Prostate gland (tissue), 2 donors: ENCODE measurements around the gene ADAMTSL2. TPM values are rescaled to one million over a fixed set of nuclear protein-coding genes. Genes with fewer than 3 reads are reported as not detected.

Experiments used
- DNase-seq: peaks from one replicate; pipeline ENCODE4 v3.0.0-alpha.2; 2019; ENCODE audit warnings: low spot score
- H3K27ac ChIP-seq, 2 donors: fragments of 200-600 bp; sonication (generic); 2 replicates each; pipeline ENCODE4 v1.5.1; 2017 to 2019
- H3K27me3 ChIP-seq: fragments of 200-600 bp; sonication (generic); replicated peaks from 2 replicates; pipeline ENCODE4 v1.5.1; 2019; ENCODE audit not compliant: insufficient read depth
- H3K36me3 ChIP-seq, 2 donors: fragments of 200-600 bp; sonication (generic); 1 replicate in 1 of 2; 2 replicates in 1 of 2; pipeline versions ENCODE4 v1.5.1 to v1.8.1; 2017 to 2019
- H3K4me1 ChIP-seq: fragments of 200-600 bp; sonication (generic); replicated peaks from 2 replicates; pipeline ENCODE4 v1.5.1; 2019
- H3K4me3 ChIP-seq, 2 donors: fragments of 200-600 bp; sonication (generic); 2 replicates each; pipeline ENCODE4 v1.5.1; 2017 to 2019
- H3K9me3 ChIP-seq: fragments of 200-600 bp; sonication (generic); 2 replicates; pipeline ENCODE4 v1.5.1; 2017
- CTCF ChIP-seq, 4 experiments: fragments of 200-600 bp in 2 of 4; fragments of 450-650 bp in 2 of 4; sonication (generic) in 2 of 4; IDR thresholded peaks; 1 replicate in 3 of 4; 2 replicates in 1 of 4; pipeline ENCODE4 v1.5.1; 2016 to 2019; ENCODE audit warnings: antibody characterized with exemption in 4 of 4, mild to moderate bottlenecking in 2 of 4, moderate library complexity in 2 of 4
- POLR2A ChIP-seq: fragments of 450-650 bp; IDR thresholded peaks from one replicate; pipeline ENCODE4 v1.6.1; 2016; ENCODE audit warnings: antibody characterized with exemption, mild to moderate bottlenecking
- POLR2AphosphoS5 ChIP-seq: sonication (generic); formaldehyde crosslinking; IDR thresholded peaks from one replicate; pipeline ENCODE4 v1.6.1; 2017; ENCODE audit warnings: antibody characterized with exemption
- WGBS: methylation state at CpG from one replicate; pipeline ENCODE4 v1.1.5; 2018; 5-methylcytosine and 5-hydroxymethylcytosine counted together
- intact Hi-C: fragments of 100-400 bp; cut with DNase I; formaldehyde crosslinking; loops from one replicate; pipeline ENCODE4 v1.14.2; 2022
- total RNA-seq, 2 donors: library from RNA; depleted of rRNA; stranded (reverse); fragments of >200 nt; gene quantifications; one replicate each; pipeline ENCODE4 v1.1.0, GENCODE V29; 2016

ADAMTSL2 gene
- total RNA-seq, 2 donors from 2014 or later, result 1.6 to 11.6 TPM

- no peaks in the 10 kb centered on the region for H3K36me3 ChIP-seq
- H3K27ac ChIP-seq, result no peak overlapping the region
- no peak overlapping the region for H3K4me3 ChIP-seq
- H3K27me3 ChIP-seq, result no peaks in the 10 kb centered on the region
- TF ChIP-seq POLR2A, result no peak
- no peaks in the 10 kb centered on the region for H3K9me3 ChIP-seq
- no peak for DNase-seq
- peaks cover 12% of the 10 kb centered on the region for H3K4me1 ChIP-seq
- intact Hi-C loops, result no loop called here
- WGBS, result 88% methylated on average over 19 of the region's 23 CpGs
These were observed 49.1 kb downstream of the ADAMTSL2 start for GRCh38 chr9:133583586-133583985.

GRCh38 chr9:133584167-133584558 is 49.7 kb downstream of the ADAMTSL2 start:
- Histone ChIP-seq H3K36me3 (no peaks in the 10 kb centered on the region), H3K4me3 (no peak overlapping the region), H3K27ac (no peak overlapping the region), H3K4me1 (peaks cover 12% of the 10 kb centered on the region), H3K27me3 (no peaks in the 10 kb centered on the region), H3K9me3 (no peaks in the 10 kb centered on the region)
- TF ChIP-seq POLR2A, result no peak
- intact Hi-C loops, result loop anchor here (2.0 kb wide), 1 partner anchor 47 kb away; no protein-coding TSS in a partner anchor
- WGBS, result 76% methylated on average over 5 of the region's 5 CpGs
- DNase-seq, result no peak

- Histone ChIP-seq H3K4me3 (no peak overlapping the region), H3K36me3 (no peaks in the 10 kb centered on the region), H3K27me3 (no peaks in the 10 kb centered on the region), H3K27ac (no peak overlapping the region), H3K4me1 (peaks cover 12% of the 10 kb centered on the region), H3K9me3 (no peaks in the 10 kb centered on the region)
- intact Hi-C loops, result loop anchor here (2.0 kb wide), 1 partner anchor 48 kb away; no protein-coding TSS in a partner anchor
- DNase-seq, result peak; percentile 34
- TF ChIP-seq CTCF (IDR thresholded peaks at IDR 0.05), result no peak
- TF ChIP-seq POLR2A, result no peak
- peak; percentile 36 for TF ChIP-seq POLR2AphosphoS5
- WGBS, result 7% methylated on average over 28 of the region's 28 CpGs
These were observed 50.3 kb downstream of the ADAMTSL2 start for GRCh38 chr9:133584559-133585476.

GRCh38 chr9:133585481-133586351 is 51.2 kb downstream of the ADAMTSL2 start:
- Histone ChIP-seq H3K9me3 (no peaks in the 10 kb centered on the region), H3K27ac (no peak overlapping the region), H3K4me1 (peaks cover 12% of the 10 kb centered on the region), H3K36me3 (no peaks in the 10 kb centered on the region), H3K4me3 (no peak overlapping the region), H3K27me3 (no peaks in the 10 kb centered on the region)
- WGBS, result 38% methylated on average over 39 of the region's 43 CpGs
- no peak for TF ChIP-seq POLR2AphosphoS5
- no peak for TF ChIP-seq POLR2A
- no peak for TF ChIP-seq CTCF (IDR thresholded peaks at IDR 0.05)
- no peak for DNase-seq
- intact Hi-C loops, result loop anchor here (2.0 kb wide), 1 partner anchor 49 kb away; no protein-coding TSS in a partner anchor

- H3K36me3 ChIP-seq, result no peaks in the 10 kb centered on the region
- H3K4me1 ChIP-seq, result peaks cover 12% of the 10 kb centered on the region
- H3K27ac ChIP-seq, result no peak overlapping the region
- no peaks in the 10 kb centered on the region for H3K27me3 ChIP-seq
- no peak overlapping the region for H3K4me3 ChIP-seq
- no peak for DNase-seq
- no peaks in the 10 kb centered on the region for H3K9me3 ChIP-seq
- TF ChIP-seq POLR2AphosphoS5 (no peak), CTCF (IDR thresholded peaks at IDR 0.05) (no peak), POLR2A (no peak)
- intact Hi-C loops, result no loop called here
- 83% methylated on average over 8 of the region's 8 CpGs for whole genome bisulfite sequencing
These were observed 52.5 kb downstream of the ADAMTSL2 start for GRCh38 chr9:133587051-133587450.
